Measurements from ENCODE around the gene SNRNP70. TPM values are rescaled to one million over a fixed set of nuclear protein-coding genes. Genes with fewer than 3 reads are reported as not detected.

Gene SNRNP70
- total RNA-seq, 4 donors from 2014 or later = 55.6 to 305 (median 107) TPM

DNA sequence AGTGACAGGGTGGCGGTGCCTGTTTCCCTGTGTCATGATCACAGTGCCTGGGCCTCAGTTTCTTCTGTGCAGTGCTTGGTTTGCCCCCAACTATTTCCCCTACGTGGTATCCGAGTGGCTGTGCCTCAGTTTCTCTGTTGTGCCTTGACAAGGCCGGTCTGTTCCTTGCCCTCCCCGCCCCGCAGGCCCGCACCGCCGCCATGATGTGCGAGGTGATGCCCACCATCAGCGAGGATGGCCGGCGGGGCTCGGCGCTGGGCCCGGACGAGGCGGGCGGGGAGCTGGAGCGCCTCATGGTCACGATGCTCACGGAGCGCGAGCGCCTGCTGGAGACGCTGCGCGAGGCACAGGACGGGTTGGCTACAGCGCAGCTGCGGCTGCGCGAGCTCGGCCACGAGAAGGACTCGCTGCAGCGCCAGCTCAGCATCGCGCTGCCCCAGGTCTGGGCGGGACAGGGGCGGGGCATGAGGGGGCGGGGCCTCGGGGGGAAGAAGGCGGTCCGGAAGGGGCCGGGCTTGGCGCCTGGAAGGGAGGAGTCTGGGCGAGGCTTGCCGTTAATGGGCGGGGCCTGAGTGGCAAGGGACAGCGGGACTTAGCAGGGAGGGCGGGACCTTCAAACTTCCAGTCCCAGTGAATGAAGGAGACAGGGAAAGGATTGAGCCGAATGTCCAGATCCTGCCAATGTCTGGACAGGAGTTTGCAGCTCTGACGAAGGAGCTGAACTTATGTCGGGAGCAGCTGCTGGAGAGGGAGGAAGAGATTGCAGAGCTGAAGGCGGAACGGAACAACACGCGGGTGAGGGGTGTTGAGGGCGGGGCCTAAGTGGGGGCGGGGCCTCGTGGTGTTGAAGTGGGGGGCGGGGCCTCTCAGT lies 42.7 kb downstream of the SNRNP70 start:
- ATAC-seq (peak; percentile 95 to 96), DNase-seq (peak; percentile 94 to 96)
- H3K27me3 ChIP-seq = peaks cover 0 to 4% (median 0%) of the 10 kb centered on the region in 3 donors
- H3K4me3 ChIP-seq = peak overlapping the region; percentile 33 to 52 (median 46)
- peak overlapping the region; percentile 65 to 83 (median 81) for H3K27ac ChIP-seq
- no peaks in the 10 kb centered on the region for H3K36me3 ChIP-seq
- no peaks in the 10 kb centered on the region for H3K9me3 ChIP-seq
- TF ChIP-seq, protein P1, sequence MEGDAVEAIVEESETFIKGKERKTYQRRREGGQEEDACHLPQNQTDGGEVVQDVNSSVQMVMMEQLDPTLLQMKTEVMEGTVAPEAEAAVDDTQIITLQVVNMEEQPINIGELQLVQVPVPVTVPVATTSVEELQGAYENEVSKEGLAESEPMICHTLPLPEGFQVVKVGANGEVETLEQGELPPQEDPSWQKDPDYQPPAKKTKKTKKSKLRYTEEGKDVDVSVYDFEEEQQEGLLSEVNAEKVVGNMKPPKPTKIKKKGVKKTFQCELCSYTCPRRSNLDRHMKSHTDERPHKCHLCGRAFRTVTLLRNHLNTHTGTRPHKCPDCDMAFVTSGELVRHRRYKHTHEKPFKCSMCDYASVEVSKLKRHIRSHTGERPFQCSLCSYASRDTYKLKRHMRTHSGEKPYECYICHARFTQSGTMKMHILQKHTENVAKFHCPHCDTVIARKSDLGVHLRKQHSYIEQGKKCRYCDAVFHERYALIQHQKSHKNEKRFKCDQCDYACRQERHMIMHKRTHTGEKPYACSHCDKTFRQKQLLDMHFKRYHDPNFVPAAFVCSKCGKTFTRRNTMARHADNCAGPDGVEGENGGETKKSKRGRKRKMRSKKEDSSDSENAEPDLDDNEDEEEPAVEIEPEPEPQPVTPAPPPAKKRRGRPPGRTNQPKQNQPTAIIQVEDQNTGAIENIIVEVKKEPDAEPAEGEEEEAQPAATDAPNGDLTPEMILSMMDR (IDR thresholded peaks at IDR 0.05 in 4 of 5, conservative IDR thresholded peaks at IDR 0.05 in 1 of 5) = peak in 3 of 5 experiments; percentile 12 to 34 (median 19)
- TF ChIP-seq POLR2A (IDR thresholded peaks at IDR 0.05) = no peak
- in situ Hi-C loops (cut with MboI; ENCODE audit: low sequenced_read_pairs in 4 of 4) (no loop called here), intact Hi-C loops (cut with DNase I; ENCODE audit: low total_unique reads) (loop anchor here (1.0 to 5.0 kb wide), 3 partner anchors 9 to 209 kb away; partner anchors contain the start of genes C19orf73, CD37 and PPFIA3)
- peaks cover 7 to 17% of the 10 kb centered on the region in 2 donors for H3K4me1 ChIP-seq

GRCh38 chr19:49128545-49129237 lies 43.4 kb downstream of the SNRNP70 start:
- H3K27me3 ChIP-seq = peaks cover 0 to 4% (median under 1%) of the 10 kb centered on the region in 3 donors
- TF ChIP-seq POLR2A (IDR thresholded peaks at IDR 0.05) = no peak
- TF ChIP-seq, protein P1 (IDR thresholded peaks at IDR 0.05 in 4 of 5, conservative IDR thresholded peaks at IDR 0.05 in 1 of 5) = no peak
- ATAC-seq = no peak
- H3K4me1 ChIP-seq = peaks cover 12 to 18% of the 10 kb centered on the region in 2 donors
- DNase-seq = no peak
- no peaks in the 10 kb centered on the region for H3K9me3 ChIP-seq
- intact Hi-C loops (cut with DNase I; ENCODE audit: low total_unique reads) = loop anchor here (1.0 to 5.0 kb wide), 3 partner anchors 9 to 209 kb away; partner anchors contain the start of genes C19orf73, CD37 and PPFIA3
- in situ Hi-C loops (cut with MboI; ENCODE audit: low sequenced_read_pairs in 4 of 4) = no loop called here
- H3K36me3 ChIP-seq = no peaks in the 10 kb centered on the region
- H3K27ac ChIP-seq = peak overlapping the region; percentile 61 to 83 (median 71)
- H3K4me3 ChIP-seq = peak overlapping the region; percentile 27 to 50 (median 37)

DNA sequence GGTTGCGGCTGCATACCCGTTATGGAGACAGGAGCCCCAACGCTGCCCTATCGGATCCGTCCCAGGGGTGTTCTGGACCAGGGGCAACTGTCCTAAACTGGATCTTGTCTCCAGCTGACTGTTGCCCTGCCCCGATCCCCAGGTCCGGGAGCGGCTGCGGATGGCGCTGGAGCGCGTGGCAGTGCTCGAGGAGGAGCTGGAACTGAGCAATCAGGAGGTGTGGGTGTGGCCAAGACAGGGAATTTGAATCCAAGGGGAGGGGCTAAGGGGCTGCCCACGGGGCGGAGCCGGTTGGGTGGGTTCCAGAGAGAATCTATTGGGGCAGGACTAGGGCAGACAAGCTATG lies 44.0 kb downstream of the SNRNP70 start:
- intact Hi-C loops (cut with DNase I; ENCODE audit: low total_unique reads) = loop anchor here (2.0 to 5.0 kb wide), 2 partner anchors 14 to 208 kb away; partner anchors contain the start of gene CD37
- Histone ChIP-seq H3K4me1 (peaks cover 15 to 21% of the 10 kb centered on the region in 2 donors), H3K4me3 (no peak overlapping the region), H3K27ac (no peak overlapping the region), H3K36me3 (no peaks in the 10 kb centered on the region), H3K27me3 (peaks cover 0 to 5% (median 4%) of the 10 kb centered on the region in 3 donors), H3K9me3 (no peaks in the 10 kb centered on the region)
- in situ Hi-C loops (cut with MboI; ENCODE audit: low sequenced_read_pairs in 4 of 4) = no loop called here
- DNase-seq = no peak
- no peak for ATAC-seq
- TF ChIP-seq, protein P1 (IDR thresholded peaks at IDR 0.05 in 4 of 5, conservative IDR thresholded peaks at IDR 0.05 in 1 of 5) = no peak
- no peak for TF ChIP-seq POLR2A (IDR thresholded peaks at IDR 0.05)

DNA sequence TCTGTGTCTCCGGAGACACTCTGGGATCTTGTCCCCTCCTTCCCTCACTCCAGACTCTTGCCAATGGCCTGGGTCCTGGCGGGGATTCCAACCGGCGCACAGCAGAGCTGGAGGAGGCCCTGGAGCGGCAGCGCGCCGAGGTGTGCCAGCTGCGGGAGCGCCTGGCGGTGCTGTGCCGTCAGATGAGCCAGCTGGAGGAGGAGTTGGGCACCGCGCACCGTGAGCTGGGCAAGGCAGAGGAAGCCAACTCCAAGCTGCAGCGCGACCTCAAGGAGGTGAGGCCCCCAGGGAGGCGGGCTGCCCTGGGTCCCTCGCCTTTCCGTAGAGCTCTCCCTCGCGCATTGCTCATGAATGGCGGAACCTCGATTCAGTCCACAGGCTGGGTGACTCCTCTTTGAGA lies 45.1 kb downstream of the SNRNP70 start:
- peaks cover 0 to 12% (median 10%) of the 10 kb centered on the region in 3 donors for H3K27me3 ChIP-seq
- intact Hi-C loops (cut with DNase I; ENCODE audit: low total_unique reads) = no loop called here
- no peak overlapping the region for H3K27ac ChIP-seq
- DNase-seq (peak in 1 of 2 donors; percentile 73), ATAC-seq (no peak)
- H3K36me3 ChIP-seq = no peaks in the 10 kb centered on the region
- in situ Hi-C loops (cut with MboI; ENCODE audit: low sequenced_read_pairs in 4 of 4) = no loop called here
- no peaks in the 10 kb centered on the region for H3K9me3 ChIP-seq
- TF ChIP-seq POLR2A (IDR thresholded peaks at IDR 0.05) = no peak
- TF ChIP-seq, protein P1 (IDR thresholded peaks at IDR 0.05 in 4 of 5, conservative IDR thresholded peaks at IDR 0.05 in 1 of 5) = no peak
- H3K4me3 ChIP-seq = no peak overlapping the region
- peaks cover 15 to 24% of the 10 kb centered on the region in 2 donors for H3K4me1 ChIP-seq

All from gastrocnemius medialis (tissue), 4 donors.